ENCODE results near the gene FOXI2.

FOXI2 gene

DNA sequence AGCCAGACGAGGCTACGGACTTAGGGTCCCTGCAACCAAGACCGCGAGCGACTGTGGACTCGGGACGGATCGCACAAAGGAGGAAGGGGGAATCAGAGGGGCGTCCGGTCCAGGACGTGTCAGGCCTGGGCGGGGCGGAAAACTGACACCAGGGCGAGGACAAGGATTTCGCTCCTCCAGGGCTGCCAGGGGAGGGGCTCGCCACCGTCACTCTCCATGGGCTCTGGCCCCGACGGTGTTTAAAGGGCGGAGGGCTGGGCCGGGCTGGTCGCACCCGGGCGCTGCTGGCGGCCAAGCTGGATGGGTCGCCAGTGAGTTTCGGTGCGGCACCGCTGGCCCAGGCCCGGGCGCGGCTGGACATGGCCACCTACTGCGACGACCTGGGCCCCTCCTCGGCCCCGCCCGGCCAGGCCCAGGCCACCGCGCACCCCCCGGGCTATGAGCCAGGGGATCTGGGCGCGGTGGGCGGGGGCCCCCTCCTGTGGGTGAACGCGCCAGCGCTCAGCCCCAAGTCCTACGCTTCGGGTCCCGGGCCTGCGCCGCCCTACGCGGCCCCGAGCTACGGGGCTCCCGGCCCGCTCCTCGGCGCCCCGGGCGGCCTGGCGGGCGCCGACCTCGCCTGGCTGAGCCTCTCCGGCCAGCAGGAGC is at the start of gene FOXI2:
Gene FOXI2 (plus strand): TSS at position 271 of the 648 bp plus-strand sequence. CDS start 89 bp downstream, at position 360.
- DNase-seq (ENCODE audit: low spot score) = no peak

DNA sequence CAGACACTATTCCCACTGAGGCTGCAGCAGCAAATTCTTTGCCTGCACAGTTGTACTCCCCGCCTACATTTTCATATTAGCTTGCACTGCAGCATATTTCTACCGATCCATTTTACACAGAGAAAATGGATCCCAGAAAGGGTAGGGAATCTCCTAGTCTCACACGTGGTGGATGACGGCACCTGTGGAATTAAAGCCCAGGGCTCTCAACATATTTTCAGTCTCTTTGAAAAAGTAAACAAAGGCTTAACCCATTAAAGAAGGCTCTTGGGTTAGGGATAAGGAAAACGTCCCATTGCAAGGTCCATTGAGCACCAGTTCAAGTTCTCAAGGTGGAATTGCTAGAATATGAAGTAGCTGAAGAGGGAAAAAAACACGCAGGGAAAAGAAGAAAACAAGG is 49.4 kb upstream of the FOXI2 start:
- DNase-seq (ENCODE audit: low spot score) = no peak

DNA sequence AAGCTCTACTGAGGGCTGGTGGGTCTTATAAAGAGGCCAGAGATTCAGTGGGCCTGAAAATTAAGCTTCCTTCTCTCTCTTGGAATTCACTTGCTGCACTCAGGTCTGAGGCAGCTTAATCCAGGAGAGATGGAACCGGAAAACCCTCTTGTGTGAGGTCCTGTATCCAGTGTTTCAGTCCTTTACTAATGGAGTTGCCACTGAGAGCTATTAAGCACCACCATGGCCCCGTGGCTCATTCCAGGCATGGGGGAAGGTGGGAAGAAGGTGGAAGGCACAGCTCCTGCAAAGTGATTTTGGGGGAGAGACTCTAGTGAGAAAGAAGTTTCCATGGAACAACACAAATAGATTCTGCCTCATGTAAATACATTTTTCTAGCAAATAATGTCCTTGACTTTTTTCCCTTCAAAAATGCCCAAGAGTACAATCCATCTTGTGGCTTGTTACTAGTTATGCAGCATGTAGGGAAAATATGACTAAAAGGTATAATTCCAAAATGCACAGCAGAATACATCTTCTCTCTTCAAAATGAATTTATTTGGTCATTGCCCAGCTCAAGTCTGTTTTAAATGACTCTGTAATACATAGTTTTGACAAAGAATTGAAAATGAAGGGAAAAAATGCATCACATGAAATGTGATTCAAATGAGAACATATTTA is 46.7 kb upstream of the FOXI2 start:
- DNase-seq (ENCODE audit: low spot score) = no peak

DNA sequence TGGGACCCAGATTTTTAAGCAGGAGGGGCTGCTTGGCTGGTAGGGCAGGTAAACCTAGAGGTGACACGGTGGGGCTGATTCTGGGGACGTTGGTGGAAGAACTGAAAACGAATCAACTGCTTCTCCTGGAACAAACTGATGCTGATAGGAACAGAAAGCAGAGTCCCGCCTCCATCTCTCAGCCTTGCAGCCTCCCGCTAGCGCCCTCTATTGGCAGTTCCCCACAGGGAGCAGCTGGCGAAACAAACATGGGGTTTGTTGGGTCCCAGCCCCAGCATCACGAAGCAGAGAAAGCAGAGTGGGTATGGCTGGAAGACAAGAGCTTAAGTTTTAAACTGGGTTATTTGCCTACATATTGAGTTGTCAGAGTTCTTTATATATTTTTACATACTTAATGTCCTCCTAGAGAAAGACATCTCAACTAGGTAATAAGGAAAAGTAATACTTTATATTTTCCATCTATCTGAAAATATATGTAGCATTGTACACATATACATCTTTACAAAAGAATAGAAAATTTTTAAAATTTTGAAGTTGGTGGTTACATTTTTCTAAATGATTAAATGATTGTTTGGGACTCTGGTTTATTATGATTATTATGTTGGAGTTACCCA is 42.3 kb upstream of the FOXI2 start:
- DNase-seq (ENCODE audit: low spot score) = peak; percentile 27

DNA sequence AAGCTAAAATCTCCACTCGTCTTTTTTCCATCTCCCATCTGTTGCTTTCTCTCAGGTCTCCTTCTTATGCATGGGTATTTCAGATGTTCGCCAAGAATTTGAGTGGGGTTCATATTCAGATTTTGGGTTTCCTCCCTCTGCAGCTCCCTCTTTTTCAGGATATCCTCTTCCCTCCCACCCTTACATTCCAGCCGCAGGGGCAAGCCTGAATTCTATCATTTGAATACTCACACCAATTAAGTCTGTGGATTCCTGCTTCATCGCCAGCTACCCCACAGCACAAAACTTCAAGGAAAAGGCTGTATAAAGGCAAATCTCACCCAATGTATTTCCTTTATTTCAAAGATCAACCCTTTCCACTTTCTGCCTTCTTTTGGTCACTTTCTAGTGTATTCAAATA is 41.6 kb upstream of the FOXI2 start:
- DNase-seq (ENCODE audit: low spot score) = no peak

DNA sequence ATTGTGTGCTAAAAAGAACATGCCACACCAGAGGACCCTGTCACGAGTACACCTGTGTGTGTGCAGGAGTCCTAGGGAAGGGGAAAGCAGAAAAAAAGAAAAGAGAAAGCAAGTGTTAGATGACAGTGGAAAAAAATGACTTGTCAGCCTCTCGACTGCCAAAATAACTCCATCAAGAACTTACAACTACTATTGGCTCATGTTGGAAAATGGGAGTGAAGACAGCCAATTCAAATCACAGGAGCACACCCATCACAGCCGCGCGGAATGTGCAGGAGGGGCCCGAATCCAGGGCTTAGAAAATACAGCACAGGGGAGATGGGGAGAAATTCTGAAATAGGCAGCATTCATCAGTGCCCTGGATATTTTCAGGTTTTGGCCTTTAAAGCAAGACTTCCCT is 38.1 kb upstream of the FOXI2 start:
- DNase-seq (ENCODE audit: low spot score) = no peak

DNA sequence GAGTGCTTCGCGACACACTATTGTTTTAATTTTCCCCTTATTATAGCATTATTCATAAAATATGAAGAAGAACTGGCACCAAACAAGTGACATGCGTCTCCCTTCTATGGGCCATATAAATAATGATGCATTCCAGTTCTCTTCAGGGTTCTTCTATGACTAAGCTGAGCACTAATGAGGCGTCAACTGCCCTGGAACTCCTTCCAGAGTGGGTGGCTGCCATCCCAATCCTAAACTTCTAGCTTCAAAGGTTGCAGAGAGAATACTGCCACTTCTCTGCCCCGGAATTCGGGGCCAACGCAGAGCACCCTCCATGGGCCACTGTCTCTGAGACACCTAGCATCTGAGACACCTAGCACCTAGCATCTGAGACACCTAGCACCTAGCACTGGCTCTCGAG is 37.7 kb upstream of the FOXI2 start:
- no peak for DNase-seq (ENCODE audit: low spot score)

DNA sequence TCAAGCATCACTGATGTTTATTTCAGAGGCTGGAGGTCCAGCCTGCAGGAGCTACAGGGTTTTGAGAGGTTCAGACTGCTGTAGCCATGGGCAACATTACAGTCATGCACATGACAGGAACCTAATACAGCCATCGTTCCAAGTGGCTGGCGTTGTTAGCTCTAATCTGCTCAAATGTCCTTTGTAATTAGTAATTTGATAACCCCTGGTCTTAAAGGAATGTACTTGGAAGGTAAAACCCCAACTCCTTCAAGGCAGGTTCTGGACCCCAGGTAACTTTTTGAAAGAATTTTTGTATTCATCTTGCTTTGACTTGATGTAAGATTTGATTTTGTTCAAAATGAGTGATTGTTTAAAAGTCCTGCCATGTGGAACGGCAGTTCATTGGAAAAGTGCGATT is 34.7 kb upstream of the FOXI2 start:
- no peak for DNase-seq (ENCODE audit: low spot score)

DNA sequence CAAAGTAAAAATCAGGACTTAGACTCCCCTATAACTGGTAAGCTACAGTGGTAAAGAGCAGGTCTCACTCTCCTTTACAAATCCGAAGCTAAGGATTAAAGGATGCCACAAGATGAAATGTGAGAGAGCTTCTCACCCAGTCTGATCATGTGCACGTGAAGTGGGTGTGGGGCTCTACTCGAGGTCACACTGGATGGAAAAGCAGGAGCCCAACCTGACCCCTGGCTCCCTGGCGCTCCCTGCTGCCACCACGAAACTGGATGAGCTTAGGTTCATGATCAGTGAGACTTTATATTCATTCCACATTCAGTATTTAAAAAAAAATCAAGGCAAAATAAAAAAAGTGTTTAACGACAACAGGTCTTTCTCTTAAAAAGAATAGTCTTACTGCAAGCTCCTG is 21.7 kb upstream of the FOXI2 start:
- no peak for DNase-seq (ENCODE audit: low spot score)

DNA sequence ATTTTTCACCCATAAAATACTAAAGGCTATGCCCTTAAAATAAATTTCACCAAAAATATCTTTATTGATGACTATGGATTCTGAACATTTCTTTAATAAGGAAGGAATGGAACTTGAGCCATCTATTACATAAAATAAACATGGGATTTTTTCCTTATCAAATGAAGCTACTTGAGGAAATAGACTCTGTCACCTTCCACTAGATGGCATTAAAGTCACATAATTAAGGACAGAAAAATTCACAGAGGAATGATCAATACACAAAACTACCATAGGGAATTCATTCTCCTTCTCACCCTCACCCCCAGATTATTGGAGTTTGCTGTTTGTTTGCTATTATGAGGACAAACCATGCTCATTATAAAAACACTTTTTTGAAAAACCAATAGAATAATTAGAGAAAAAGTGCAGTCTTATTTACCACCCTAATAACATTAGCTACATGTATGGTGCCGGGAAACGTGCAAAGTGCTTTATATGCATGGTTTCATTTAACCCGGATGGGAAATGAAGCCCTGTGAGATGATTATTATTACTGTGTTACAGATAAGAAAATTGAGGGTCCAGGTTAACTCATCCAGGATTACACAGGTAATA is 21.1 kb upstream of the FOXI2 start:
- no peak for DNase-seq (ENCODE audit: low spot score)

DNA sequence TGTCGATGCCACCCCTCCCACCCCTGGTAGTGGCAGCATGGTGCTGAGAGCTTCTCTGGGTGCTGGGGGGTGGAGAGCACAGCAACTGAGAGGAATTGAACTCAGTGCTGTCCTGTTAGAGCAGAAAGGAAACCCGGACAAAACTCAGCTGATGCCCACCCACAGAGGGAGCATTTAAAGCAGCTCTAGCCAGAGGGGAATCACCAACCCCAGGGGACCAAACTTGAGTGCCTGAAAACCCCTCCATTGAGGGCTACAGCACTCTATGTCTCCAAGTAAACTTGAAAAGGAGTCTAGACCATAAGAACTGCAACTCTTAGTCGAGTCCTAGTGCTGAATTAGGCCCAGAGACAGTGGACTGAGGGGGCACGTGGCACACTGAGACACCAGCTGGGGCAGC is 16.8 kb upstream of the FOXI2 start:
- no peak for DNase-seq (ENCODE audit: low spot score)

DNA sequence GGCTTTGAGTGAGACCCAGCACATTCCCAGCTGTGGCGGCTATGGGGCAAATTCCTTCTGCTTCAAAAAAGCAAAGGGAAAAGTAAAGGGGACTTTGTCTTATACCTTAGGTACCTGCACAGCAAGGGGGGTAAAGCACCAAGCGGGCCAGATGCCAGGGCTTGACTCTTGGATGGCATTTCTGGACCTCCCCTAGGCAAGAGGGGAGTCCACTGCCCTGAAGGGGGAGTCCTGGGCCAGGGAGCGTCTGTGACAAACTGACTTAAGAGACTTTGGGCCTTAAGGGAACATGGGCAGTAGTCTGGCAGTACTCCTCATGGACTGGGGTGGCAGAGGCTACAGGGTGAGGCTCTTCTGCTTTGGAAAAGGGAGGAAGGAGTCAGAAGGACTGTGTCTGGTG is 16.1 kb upstream of the FOXI2 start:
- no peak for DNase-seq (ENCODE audit: low spot score)

DNA sequence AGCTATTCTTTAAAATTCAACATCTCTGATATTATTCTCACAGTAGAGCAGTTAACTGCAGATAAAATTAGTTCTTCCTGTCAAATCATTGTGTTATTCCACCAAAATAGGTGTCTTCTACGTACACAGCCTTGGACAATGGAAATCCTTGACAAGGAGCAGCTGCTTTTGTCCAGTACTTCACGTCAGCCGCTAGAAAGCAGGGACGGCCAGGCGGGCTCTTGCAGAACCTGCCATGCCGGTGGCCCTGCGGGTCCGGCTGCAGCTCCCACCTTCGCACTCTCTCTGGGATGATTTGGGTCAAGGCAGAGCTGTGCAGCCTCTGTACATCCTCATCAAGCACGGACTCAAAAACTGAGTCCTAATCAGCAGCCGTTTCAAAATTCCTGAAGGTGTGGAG is 2.2 kb upstream of the FOXI2 start:
- no peak for DNase-seq (ENCODE audit: low spot score)

DNA sequence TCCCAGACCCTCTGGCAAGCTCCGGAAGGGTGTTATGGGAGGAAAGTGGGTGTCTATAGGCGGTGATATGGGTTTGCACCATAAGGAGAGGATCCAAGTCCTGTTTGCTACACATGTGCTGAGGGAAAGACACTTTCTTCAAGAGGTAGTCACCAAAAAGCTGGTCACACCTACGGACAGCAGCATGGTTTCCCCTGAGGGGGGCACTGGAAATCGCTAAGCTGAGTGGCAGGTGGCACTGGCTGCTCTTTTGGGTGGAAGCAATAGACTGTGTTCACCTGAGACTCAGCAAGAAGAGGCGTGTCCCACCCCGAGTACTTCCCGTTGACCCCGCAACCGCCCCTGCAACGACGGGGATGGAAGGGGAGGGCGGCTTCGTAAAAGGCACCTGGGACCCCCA is 1.8 kb upstream of the FOXI2 start:
- no peak for DNase-seq (ENCODE audit: low spot score)

DNA sequence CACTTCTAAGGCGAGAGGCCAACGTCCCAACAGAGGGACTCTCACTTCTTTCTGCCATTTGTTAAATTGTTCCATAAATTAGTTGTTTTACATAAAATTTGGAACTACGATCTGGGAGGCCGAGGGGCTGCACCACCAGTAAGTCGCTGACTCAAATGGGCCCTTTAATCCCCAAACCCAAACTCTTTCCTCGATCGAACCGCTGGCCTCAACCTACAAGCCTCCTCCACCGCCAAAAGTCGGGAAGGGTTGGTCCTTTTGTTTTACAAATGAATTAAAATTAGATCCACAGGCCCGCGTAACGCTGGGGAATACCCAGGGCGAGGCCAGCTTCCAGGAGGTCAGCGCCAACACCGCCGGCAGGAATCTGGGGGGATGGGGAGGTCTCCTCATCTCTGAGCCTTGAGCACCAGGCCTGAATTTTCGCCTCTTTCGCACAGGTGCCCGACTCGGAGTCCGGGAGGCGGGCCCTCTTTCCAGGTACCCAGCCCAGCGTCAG is 1.2 kb upstream of the FOXI2 start:
- DNase-seq (ENCODE audit: low spot score) = no peak

DNA sequence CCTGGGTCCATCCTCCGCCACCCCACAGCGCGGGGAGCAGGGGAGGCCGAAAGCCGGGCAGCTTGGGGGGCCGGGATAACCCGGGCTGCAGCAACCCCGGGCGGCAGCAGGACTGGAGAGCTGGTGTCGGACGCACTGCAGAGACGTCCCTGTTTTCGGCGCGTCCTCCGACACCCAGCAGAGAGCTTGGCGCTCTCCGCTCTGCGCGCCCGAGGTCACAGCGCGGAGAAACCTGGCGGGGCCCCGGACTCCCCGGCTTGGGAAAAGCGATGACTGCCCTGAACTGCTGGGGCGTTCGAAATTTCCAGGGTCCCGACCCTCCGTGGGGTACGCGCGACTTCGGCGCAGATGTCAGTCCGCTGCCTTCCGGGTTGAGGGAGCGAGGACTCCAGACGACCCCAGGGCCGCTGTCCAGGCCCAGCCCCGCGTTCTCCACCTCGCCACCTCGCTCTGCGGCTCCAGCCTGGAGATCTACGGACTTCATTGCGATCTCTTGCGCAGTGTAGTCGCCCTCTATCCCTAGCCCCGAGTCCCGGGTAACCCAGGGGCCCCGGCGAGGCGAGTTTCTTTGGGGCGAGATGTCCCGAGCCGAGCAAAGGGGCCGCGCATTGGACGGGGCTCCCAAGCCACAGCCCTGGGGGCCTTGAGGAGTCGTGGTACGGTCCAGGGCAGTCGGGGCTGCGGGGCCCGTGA is 617 bp upstream of the FOXI2 start:
- DNase-seq (ENCODE audit: low spot score) = no peak

DNA sequence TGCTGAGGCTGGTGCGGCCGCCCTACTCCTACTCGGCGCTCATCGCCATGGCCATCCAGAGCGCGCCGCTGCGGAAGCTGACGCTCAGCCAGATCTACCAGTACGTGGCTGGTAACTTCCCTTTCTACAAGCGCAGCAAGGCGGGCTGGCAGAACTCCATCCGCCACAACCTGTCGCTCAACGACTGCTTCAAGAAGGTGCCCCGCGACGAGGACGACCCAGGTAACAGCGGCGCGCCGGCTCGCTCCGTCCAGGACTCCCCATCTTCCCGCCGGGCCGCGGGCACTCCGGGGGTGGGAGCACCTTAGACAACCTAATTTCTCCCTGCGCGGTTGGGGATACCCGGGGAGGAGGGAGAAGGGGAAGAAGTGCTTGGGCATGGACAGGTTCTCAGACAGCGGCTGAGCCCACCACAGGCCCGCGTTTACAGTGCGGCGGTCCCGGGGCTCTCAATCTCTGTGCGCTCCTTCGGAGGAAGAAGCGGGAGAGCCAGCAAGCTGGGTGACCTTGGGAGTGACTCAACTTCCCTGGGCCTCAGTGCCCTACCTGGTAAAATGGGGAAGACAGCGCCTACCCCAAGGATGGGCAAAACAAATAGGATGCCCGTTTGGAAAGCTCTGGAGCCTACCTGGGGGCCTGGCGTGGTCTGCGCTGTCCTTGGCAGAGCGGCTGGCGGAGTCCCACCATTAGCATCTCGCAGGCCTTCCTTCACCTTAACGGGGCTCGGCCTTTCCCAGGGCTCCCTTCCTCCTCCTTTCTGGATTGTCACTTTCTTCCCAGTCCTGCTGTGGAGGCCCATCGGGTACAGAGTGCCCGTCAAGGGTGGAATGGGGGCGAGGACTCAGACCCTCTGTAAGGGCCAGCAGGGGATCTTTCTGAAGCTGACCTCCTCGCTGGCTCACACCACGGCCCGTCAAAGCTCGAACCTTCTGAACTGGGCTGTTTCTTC is 852 bp downstream of the FOXI2 start:
- no peak for DNase-seq (ENCODE audit: low spot score)

DNA sequence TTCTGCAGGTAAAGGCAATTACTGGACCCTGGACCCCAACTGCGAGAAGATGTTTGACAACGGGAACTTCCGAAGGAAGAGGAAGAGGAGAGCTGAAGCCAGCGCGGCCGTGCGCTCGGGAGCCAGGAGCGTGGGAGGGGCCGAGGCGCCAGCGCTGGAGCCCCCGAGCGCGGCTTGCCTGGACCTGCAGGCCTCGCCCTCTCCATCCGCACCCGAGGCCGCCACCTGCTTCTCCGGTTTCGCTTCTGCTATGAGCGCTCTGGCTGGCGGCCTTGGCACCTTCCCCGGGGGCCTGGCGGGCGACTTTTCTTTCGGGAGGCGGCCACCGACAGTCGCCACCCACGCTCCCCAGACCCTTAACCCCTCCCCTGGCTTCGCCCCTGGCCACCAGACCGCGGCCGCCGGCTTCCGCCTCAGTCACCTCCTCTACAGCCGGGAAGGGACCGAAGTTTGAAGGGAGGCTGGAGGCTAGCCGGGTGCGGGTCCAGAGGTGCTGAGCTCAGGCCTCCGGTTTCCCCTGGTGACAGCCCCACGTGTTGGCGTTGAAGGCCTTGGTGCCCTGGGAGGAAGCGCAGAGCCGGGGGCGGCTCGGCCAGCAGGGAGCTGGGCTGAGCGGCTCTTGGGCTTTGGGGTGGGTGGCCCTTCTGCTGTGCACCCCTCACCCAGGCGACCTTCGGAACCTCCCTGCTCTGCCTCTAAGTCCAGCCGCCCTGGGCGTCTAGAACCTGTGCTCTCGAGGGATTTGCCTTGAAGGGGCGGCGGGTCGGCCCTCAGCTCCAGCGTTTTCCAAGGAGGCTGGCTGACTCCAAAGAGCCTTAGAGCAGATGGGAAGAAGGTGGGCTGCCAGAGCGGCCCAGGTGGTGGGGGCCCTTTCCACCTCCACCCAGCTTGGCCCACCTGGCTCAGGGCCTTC is 1.8 kb downstream of the FOXI2 start:
- no peak for DNase-seq (ENCODE audit: low spot score)

DNA sequence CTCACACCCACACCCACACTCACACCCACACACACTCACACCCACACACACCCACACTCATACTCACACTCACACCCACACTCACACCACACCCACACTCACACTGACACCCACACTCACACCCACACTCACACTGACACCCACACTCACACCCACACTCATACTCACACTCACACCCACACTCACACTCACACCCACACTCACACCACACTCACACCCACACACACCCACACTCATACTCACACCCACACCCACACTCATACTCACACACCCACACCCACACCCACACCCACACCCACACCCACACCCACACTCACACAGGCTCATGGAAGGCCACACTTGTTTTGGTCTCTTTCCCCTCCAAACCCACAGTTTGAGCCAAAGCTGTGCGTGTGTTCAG is 2.9 kb downstream of the FOXI2 start:
- no peak for DNase-seq (ENCODE audit: low spot score)

DNA sequence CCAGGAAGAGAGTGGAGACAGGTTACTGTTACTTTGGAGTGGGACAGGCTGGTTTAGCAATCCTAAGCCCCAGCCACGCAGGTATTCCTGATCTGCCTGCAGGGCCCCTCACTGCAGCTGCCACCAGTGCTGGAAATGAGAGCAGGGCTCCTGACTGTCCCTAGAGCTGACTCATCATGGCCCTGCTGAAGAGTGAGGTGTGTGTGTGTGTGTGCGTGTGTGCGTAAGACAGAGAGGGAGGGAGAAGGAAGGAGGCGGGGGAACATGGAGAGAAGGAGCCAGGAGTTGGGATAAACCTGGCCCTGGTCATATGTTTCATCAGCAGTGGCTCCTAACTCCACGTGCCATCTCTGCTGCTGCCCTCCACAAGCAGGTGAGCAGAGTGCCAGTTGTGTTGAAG is 3.6 kb downstream of the FOXI2 start:
- DNase-seq (ENCODE audit: low spot score) = no peak
